Choroid plexus epithelial cell (primary cell): ENCODE results near the gene PASK.

Source experiments
- DNase-seq: peaks from one replicate; pipeline ENCODE4 v3.0.0-alpha.2; 2010; ENCODE audit warnings: low read depth
- H3K4me3 ChIP-seq: 2 replicates; pipeline ENCODE4 v1.5.1; 2011; ENCODE audit warnings: low read depth, mild to moderate bottlenecking, control low read depth, low read length, moderate library complexity
- CTCF ChIP-seq: conservative IDR thresholded peaks from 2 replicates; pipeline ENCODE4 v1.5.1; 2011; ENCODE audit warnings: low read depth, mild to moderate bottlenecking, control low read depth, inconsistent platforms, low read length, moderate library complexity

PASK gene

GRCh38 chr2:241191081-241191480 lies 41.8 kb upstream of the PASK start:
- H3K4me3 ChIP-seq: no peak overlapping the region
- DNase-seq: no peak
- TF ChIP-seq CTCF: no peak

- no peak for TF ChIP-seq CTCF
- no peak overlapping the region for H3K4me3 ChIP-seq
- no peak for DNase-seq
These were observed 41.2 kb upstream of the PASK start for GRCh38 chr2:241190291-241190981.

GRCh38 chr2:241189856-241190201 lies 40.6 kb upstream of the PASK start:
- DNase-seq: no peak
- no peak overlapping the region for H3K4me3 ChIP-seq
- TF ChIP-seq CTCF: no peak

- no peak for TF ChIP-seq CTCF
- no peak for DNase-seq
- no peak overlapping the region for H3K4me3 ChIP-seq
These were observed 40.0 kb upstream of the PASK start for GRCh38 chr2:241189093-241189855.

- DNase-seq: no peak
- no peak within 1 kb of the TSS for H3K4me3 ChIP-seq
- no peak for TF ChIP-seq CTCF
These were observed 39.3 kb upstream of the PASK start, which contains the start of gene ANO7 for GRCh38 chr2:241188361-241189092. Gene ANO7, plus strand, starts transcription at chr2:241188677. Its CDS starts 1,387 bp downstream, at chr2:241190064.

GRCh38 chr2:241187918-241188234 lies 38.6 kb upstream of the PASK start:
- H3K4me3 ChIP-seq: no peak overlapping the region
- no peak for DNase-seq
- no peak for TF ChIP-seq CTCF
